Activated CD8-positive, alpha-beta memory T cell treated with anti-CD3 and anti-CD28 coated beads, Interleukin-2, amount 50 U/mL, for 4 hours (primary cell): Measurements from ENCODE around the gene ST3GAL6.

Experiments
- DNase-seq: peaks from one replicate; pipeline ENCODE4 v3.0.0-alpha.2; 2020

Gene ST3GAL6

GRCh38 chr3:98763076-98763475 lies at the start of gene ST3GAL6:
Gene ST3GAL6, plus strand, starts transcription at chr3:98763340. Its CDS starts 5,101 bp downstream, at chr3:98768441.
- no peak for DNase-seq

GRCh38 chr3:98713984-98714383 lies 49.2 kb upstream of the ST3GAL6 start:
- DNase-seq, result no peak

- no peak for DNase-seq
Observed at GRCh38 chr3:98717584-98717983, 45.6 kb upstream of the ST3GAL6 start.

GRCh38 chr3:98718730-98719129 lies 44.4 kb upstream of the ST3GAL6 start:
- no peak for DNase-seq

- no peak for DNase-seq
Observed at GRCh38 chr3:98721776-98722175, 41.4 kb upstream of the ST3GAL6 start.

- DNase-seq, result no peak
Observed at GRCh38 chr3:98722389-98722788, 40.8 kb upstream of the ST3GAL6 start.

GRCh38 chr3:98725352-98725751 lies 37.8 kb upstream of the ST3GAL6 start:
- no peak for DNase-seq

GRCh38 chr3:98726084-98726483 lies 37.1 kb upstream of the ST3GAL6 start:
- no peak for DNase-seq

- DNase-seq, result no peak
Observed at GRCh38 chr3:98727638-98728037, 35.5 kb upstream of the ST3GAL6 start.

- DNase-seq, result no peak
Observed at GRCh38 chr3:98728672-98729071, 34.5 kb upstream of the ST3GAL6 start.

- DNase-seq, result no peak
Observed at GRCh38 chr3:98730338-98730737, 32.8 kb upstream of the ST3GAL6 start.

GRCh38 chr3:98730886-98731537 lies 32.1 kb upstream of the ST3GAL6 start:
- DNase-seq, result no peak

- DNase-seq, result no peak
Observed at GRCh38 chr3:98731720-98732285, 31.3 kb upstream of the ST3GAL6 start.

GRCh38 chr3:98732286-98733052 lies 30.7 kb upstream of the ST3GAL6 start:
- DNase-seq, result no peak

GRCh38 chr3:98733053-98733811 lies 29.9 kb upstream of the ST3GAL6 start:
- DNase-seq, result no peak

GRCh38 chr3:98733812-98734281 lies 29.3 kb upstream of the ST3GAL6 start:
- no peak for DNase-seq

- no peak for DNase-seq
Observed at GRCh38 chr3:98734306-98734705, 28.8 kb upstream of the ST3GAL6 start.

- no peak for DNase-seq
Observed at GRCh38 chr3:98734735-98735134, 28.4 kb upstream of the ST3GAL6 start.

GRCh38 chr3:98735296-98735695 lies 27.8 kb upstream of the ST3GAL6 start:
- no peak for DNase-seq

GRCh38 chr3:98735761-98736269 lies 27.3 kb upstream of the ST3GAL6 start:
- no peak for DNase-seq

GRCh38 chr3:98737301-98737700 lies 25.8 kb upstream of the ST3GAL6 start:
- DNase-seq, result no peak

- no peak for DNase-seq
Observed at GRCh38 chr3:98739266-98739665, 23.9 kb upstream of the ST3GAL6 start.

GRCh38 chr3:98740324-98740723 lies 22.8 kb upstream of the ST3GAL6 start:
- no peak for DNase-seq
